Measurements from ENCODE around the gene HNRNPF. TPM values are rescaled to one million over a fixed set of nuclear protein-coding genes. Genes with fewer than 3 reads are reported as not detected.

Gene HNRNPF
- total and polyA plus RNA-seq, 2 of the 8 experiments (the other 6 are each of a cell fraction or from before 2014, with no cell fraction given): 209 to 389 TPM

DNA sequence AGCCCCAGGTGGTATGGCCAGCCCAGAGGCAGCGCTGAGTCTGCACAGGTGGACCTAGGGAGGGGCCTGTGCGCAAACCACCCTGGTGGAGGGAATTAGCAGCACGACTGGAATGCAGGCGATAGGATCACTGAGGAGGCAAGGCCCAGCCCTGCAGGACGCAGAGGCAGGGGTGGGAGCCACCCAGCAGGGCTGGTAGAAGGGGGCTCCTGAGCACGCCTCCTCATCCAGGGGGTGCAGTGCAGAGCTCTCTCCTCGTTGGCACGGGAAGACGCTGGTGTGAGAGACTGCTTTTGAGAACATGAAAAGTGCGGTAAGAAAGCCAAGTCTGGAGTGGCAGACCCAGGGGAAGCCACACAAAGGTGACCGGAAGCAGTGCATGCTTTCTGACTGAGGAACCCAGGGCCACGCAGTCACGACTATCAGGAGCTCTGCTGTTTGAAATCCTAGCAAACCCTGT is 31.5 kb downstream of the HNRNPF start (continued):
- TF ChIP-seq SP4 (IDR thresholded peaks at IDR 0.05; ENCODE audit: low read length): no peak
- TF ChIP-seq, protein P1, sequence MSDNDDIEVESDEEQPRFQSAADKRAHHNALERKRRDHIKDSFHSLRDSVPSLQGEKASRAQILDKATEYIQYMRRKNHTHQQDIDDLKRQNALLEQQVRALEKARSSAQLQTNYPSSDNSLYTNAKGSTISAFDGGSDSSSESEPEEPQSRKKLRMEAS (IDR thresholded peaks at IDR 0.05): peak; percentile 19; the same call in 1 of the 2 replicates
- TF ChIP-seq SP2 (IDR thresholded peaks at IDR 0.05; ENCODE audit: low read length): no peak
- TF ChIP-seq POLR2A (IDR thresholded peaks at IDR 0.05; ENCODE audit: control extremely low read depth in 1 of 2, low read depth in 2 of 2, low read length in 2 of 2): no peak

All from H1 (cell line).